HL-60/S4 treated with phorbol 12-myristate 13-acetate at 8.2 ng/mL for 4 days and 3 days (cell line): Measurements from ENCODE around the gene DIP2C.
"Not testable (repeated sequence)": the region's sequence is repeated elsewhere in the genome, so short reads cannot be mapped to it uniquely, and the experiment has no call there.

Source experiments
- in situ Hi-C: fragments of 300-500 bp; cut with MboI; formaldehyde crosslinking; loops from 2 replicates; pipeline ENCODE4 v1.15.0; 2022; ENCODE audit warnings: low sequenced_read_pairs

The DIP2C gene

GRCh38 chr10:615583-616152 is 73.8 kb downstream of the DIP2C start:
- in situ Hi-C loops: no loop called here

GRCh38 chr10:614790-615582 is 74.5 kb downstream of the DIP2C start:
- in situ Hi-C loops: no loop called here

DNA sequence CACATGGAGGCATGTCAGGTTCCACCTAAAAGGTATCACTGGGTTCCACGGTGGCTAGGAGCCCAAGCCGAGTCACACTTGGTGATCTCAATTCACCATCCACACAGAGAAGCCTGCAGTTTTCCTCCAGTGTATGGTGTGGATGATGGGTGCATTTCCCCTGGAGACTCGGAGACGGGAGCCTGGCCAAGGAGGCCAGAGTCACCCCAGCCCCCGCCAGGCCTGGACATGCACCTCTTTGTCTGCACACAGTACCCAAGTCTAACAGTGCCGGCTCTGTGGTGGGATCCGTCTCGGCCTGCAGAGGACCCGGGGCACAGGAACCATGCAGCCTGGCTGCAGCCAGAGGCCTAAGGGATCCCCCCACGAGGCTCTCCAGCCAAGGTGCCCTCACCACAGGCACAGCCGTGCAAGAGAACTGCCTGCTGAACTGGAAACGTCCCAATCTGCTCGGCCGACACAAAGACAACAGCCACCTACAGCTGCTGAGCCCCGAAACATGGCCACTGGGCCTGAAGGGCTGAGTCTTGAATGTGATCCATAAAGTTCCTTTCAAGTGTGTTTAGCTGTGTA is 75.2 kb downstream of the DIP2C start:
- in situ Hi-C loops: no loop called here

DNA sequence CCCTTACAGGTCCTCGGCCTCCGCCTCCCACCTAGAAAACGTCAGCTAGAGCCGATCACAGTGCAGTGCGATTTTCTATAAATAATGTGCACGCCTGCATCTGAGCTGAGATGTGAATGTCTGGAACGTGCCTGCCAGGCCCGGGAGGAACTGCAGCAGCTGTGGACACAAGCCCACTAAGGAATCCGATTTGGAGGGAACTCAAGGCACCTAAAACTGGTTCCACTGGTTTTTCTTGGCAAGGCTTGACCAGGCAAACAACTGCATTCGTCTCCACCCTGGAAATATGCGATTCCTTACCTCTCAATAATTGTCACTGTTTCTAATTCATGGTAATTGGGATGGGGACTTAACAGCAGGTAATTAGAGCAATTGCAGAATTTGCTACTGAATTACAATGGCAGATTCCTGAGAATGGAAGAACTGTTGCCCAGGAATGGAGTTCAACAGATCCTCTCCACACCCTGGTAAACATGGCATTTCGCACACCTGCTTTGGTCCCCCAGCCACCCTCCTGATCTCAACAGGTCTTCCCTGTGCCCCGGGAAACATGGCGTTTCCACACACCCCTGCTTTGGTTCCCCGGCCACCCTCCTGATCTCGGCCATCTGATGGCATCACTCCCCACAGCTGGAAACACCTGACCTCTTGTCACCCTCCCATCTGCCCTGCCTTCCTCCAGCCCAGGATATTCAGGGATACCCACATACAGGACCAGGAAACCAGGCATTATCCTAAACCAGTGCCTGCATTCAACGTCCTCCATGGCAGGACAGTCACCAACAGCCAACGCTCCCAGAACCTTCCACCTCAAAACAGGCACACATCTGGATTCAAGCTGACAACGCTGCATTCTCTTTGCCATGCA is 76.0 kb downstream of the DIP2C start:
- in situ Hi-C loops: no loop called here

- in situ Hi-C loops: no loop called here
These were observed 76.8 kb downstream of the DIP2C start for GRCh38 chr10:612696-613095.

DNA sequence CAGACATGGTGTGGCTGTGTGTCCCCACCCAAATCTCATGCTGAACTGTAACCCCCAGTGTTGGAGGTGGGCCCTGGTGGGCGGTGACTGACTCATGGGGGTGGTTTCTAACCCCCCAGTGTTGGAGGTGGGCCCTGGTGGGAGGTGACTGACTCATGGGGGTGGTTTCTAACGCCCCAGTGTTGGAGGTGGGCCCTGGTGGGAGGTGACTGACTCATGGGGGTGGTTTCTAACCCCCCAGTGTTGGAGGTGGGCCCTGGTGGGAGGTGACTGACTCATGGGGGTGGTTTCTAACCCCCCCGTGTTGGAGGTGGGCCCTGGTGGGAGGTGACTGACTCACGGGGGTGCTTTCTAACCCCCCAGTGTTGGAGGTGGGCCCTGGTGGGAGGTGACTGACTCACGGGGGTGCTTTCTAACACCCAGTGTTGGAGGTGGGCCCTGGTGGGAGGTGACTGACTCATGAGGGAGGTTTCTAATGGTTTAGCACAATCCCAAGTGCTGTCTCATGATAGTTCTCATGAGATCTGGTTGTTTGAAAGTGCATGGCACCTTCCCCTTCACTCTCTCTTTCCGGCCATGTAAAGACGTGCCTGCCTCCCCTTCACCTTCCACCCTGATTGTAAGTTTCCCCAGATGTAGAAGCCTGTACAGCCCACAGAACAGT is 78.7 kb downstream of the DIP2C start:
- in situ Hi-C loops: not testable (repeated sequence)

DNA sequence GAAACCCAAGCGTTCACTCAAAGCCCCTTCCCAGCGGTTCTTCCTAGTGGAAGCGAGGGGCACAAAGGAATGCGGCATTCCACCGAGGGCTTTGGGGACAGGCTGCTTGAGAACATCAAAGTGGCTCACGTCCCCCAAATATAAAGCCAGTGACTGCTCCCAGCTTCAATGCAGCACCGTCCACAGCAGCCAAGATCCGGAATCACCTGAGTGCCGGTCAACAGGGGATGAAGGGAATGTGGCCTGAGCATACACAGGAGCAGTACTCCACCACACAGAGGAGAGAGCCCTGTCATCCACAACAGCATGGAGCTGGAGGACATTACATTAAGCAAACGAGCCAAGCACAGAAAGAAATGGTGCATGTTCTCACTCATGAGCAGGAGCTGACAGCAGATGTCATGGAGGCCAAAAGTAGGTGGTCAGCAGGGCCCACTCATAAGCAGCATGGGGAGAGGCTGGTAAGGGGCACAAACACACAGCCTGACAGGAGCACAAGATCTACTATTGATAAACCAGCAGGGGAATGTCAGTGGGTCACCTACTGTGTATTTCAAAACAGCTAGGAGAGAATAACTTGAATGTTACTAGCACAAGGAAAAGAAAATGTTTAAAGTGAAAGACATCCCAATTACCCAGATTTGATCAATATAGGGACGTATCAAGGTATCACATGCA is 79.5 kb downstream of the DIP2C start:
- in situ Hi-C loops: no loop called here

DNA sequence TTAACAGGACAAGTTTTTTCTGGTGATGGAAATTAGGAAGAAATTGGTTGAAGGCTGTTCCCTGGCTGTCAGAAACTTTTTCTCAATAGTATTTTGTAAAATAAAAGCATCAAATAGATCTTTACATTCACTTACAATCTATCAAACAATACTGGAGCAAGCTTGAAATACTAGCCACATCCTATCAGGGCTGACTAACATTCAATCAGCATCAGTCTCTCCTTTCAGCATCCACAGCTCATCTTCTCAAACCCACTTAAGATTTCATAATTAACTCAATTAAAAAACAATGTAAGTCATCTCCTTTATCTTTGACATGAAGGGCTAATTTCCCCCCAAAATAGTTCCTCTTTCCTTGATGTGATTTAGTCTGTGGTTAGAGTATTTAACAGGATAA is 80.2 kb downstream of the DIP2C start:
- in situ Hi-C loops: no loop called here

GRCh38 chr10:608331-609261 is 80.9 kb downstream of the DIP2C start:
- in situ Hi-C loops: no loop called here

DNA sequence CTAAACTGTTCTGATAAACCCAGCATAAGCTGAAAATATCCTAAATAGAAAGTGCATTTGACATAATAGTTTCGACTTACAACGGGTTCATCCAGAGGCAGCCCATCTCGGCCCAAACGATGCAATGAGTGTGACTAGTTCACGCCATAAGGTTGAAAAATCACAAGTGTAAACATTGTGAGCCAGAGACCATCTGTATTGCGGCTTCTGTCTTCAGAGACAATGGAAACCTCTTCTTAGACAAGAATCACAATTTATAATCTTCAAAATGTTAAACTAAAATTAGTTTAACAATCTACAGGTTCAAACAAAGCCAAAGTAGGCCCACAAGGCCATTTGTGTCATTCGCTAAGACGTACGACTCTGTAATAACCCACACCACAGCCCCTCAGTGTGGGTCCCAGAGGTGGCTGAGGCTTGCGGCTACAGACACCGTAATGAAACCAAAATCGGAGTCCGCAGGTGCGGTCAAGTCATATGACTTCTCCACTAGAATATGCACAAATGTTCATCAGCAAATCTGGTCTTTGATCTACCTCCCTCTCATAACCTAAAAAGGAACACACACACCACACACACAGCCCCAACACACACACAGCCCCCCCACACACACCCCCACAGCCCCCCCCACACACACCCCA is 81.8 kb downstream of the DIP2C start:
- in situ Hi-C loops: no loop called here

DNA sequence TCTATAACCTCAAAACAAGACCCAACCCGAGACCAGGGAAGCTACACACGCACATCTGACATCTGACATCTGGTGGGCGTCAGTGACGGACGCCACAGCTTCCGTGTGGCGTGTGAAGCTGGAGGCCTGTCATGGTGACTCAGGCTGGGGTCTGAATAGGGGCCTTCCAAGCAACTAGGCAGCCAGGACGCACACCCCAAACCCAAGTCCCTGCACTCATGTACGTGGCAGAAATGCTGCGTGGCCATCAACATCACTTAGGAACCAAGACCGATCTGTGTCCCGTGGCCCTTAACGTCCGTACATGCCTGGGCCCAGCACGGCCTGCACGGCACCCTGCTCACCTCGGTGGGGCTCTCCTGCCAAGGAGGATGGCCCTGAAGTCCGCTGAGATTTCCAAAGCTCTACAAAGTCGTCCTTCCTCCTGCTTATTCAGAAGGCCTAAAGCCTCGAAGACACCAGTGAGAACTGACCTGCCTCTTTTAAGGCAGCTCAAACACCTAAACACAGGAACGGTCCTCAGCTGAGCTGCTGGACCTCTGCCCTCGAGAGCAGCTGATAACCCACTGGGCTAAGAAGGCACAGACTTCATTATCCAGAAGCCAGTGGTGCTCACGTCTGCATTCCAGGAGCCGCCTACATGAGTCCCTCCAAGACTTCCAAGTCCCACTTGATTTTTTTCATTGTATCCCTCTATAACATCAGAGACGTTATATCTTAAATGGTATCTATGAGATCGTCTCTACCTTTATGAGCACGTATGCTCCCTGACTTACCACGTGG is 82.5 kb downstream of the DIP2C start:
- in situ Hi-C loops: no loop called here

- in situ Hi-C loops: no loop called here
These were observed 83.7 kb downstream of the DIP2C start for GRCh38 chr10:605632-606325.

- in situ Hi-C loops: no loop called here
These were observed 84.5 kb downstream of the DIP2C start for GRCh38 chr10:604716-605631.

- in situ Hi-C loops: no loop called here
These were observed 85.7 kb downstream of the DIP2C start for GRCh38 chr10:603745-604144.

GRCh38 chr10:602391-603005 is 87.0 kb downstream of the DIP2C start:
- in situ Hi-C loops: no loop called here

GRCh38 chr10:601660-601963 is 87.9 kb downstream of the DIP2C start:
- in situ Hi-C loops: no loop called here
